Posterior vena cava (tissue), 2 donors: ENCODE measurements around the gene LYSMD3. TPM values are rescaled to one million over a fixed set of nuclear protein-coding genes. Genes with fewer than 3 reads are reported as not detected.

Source experiments
- total RNA-seq, 2 donors: library from RNA; stranded (reverse); fragmentation: NEBNext Ultra II Directional; extraction: Animal tissue kit (Norgen Biotek cat#: 25700); gene quantifications; one replicate each; pipeline ENCODE4 v1.2.1, GENCODE V29; 2021
- donor health status: DM: yes; HTN: yes; CAD: no.
- donor health status: DM: yes; HTN: yes; CAD: no.

The LYSMD3 gene
- total RNA-seq, 2 donors from 2014 or later, result 20.7 to 31.1 TPM

Other genes starting within 250 kb of the LYSMD3 start
- 10 to 100 TPM; 15.0 to 18.0 TPM for gene CETN3, start 119.8 kb downstream of the LYSMD3 start, total RNA-seq
- 1 to 10 TPM; 5.0 to 5.1 TPM for gene MBLAC2, start 54.8 kb downstream of the LYSMD3 start, total RNA-seq
- 1 to 10 TPM; 1.2 to 1.5 TPM for gene POLR3G, start 54.7 kb downstream of the LYSMD3 start, total RNA-seq
- under 1 TPM in 1 of 2 donors, not detected in 1; 0.19 TPM for gene ADGRV1, start 29.2 kb upstream of the LYSMD3 start, total RNA-seq